Measurements from ENCODE around the gene OR51B2.

DNA sequence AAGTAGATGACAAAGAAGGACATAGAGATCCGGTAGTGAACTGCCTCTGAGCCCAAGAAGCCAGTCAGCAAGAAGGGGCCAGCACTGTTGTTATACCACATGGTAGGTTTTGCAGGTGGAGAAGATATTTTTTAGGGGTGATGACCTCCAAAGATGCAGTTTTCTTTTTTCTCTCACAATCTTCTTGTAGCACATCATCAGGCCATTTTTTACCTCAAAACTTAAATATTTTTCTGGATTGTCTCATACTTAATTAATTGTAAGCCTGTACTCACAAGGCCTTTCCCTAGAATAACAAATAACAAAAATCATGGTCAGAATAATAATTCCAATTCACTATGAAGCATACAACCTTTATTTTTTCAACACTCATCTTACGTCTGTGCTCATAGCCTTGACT, 22.3 kb downstream of the OR51B2 start, which contains the start of gene OR51B4:
- TF ChIP-seq, protein P1, sequence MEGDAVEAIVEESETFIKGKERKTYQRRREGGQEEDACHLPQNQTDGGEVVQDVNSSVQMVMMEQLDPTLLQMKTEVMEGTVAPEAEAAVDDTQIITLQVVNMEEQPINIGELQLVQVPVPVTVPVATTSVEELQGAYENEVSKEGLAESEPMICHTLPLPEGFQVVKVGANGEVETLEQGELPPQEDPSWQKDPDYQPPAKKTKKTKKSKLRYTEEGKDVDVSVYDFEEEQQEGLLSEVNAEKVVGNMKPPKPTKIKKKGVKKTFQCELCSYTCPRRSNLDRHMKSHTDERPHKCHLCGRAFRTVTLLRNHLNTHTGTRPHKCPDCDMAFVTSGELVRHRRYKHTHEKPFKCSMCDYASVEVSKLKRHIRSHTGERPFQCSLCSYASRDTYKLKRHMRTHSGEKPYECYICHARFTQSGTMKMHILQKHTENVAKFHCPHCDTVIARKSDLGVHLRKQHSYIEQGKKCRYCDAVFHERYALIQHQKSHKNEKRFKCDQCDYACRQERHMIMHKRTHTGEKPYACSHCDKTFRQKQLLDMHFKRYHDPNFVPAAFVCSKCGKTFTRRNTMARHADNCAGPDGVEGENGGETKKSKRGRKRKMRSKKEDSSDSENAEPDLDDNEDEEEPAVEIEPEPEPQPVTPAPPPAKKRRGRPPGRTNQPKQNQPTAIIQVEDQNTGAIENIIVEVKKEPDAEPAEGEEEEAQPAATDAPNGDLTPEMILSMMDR (IDR thresholded peaks at IDR 0.05): no peak
- TF ChIP-seq POLR2A (IDR thresholded peaks at IDR 0.05): no peak

Measured in prostate gland (tissue), 2 donors.